Chondrocyte (in vitro differentiated cells): ENCODE results near the gene CTNNA1. TPM values are rescaled to one million over a fixed set of nuclear protein-coding genes. Genes with fewer than 3 reads are reported as not detected.

Source experiments
- DNase-seq: peaks from one replicate; pipeline ENCODE4 v3.0.0; 2021; ENCODE audit warnings: mixed read lengths, low spot score
- H3K27ac Mint-ChIP-seq: one replicate; pipeline ENCODE4 v1.8.0; 2021; ENCODE audit warnings: mild to moderate bottlenecking, moderate library complexity, mixed read lengths; ENCODE audit not compliant: unreplicated experiment
- H3K27me3 Mint-ChIP-seq: 2 replicates; pipeline ENCODE4 v1.8.0; 2021; ENCODE audit warnings: low read depth, mixed read lengths
- H3K36me3 Mint-ChIP-seq: 2 replicates; pipeline ENCODE4 v1.8.0; 2021; ENCODE audit warnings: low read depth, mixed read lengths
- H3K4me1 Mint-ChIP-seq: 2 replicates; pipeline ENCODE4 v1.8.0; 2021; ENCODE audit warnings: low read depth, mild to moderate bottlenecking, mixed read lengths
- H3K4me3 Mint-ChIP-seq: one replicate; pipeline ENCODE4 v1.8.0; 2021; ENCODE audit warnings: mild to moderate bottlenecking, moderate library complexity, mixed read lengths; ENCODE audit not compliant: unreplicated experiment
- H3K9me3 Mint-ChIP-seq: 2 replicates; pipeline ENCODE4 v1.8.0; 2021; ENCODE audit warnings: low read depth, mixed read lengths
- CTCF ChIP-seq: fragments of 200-600 bp; sonication (generic); IDR thresholded peaks from 2 replicates; pipeline ENCODE4 v1.5.0; 2021; ENCODE audit warnings: antibody characterized with exemption, mild to moderate bottlenecking, moderate library complexity
- total RNA-seq: library from RNA; stranded (reverse); gene quantifications from 3 replicates; pipeline ENCODE4 v1.2.1, GENCODE V29; 2021

Gene CTNNA1
- total RNA-seq, 1 donor from 2014 or later, result 397 TPM

- Mint-ChIP-seq H3K9me3 (no peaks in the 10 kb centered on the region), H3K4me1 (peaks cover 25% of the 10 kb centered on the region), H3K4me3 (no peak overlapping the region), H3K27me3 (no peaks in the 10 kb centered on the region), H3K36me3 (peaks cover 1% of the 10 kb centered on the region), H3K27ac (no peak overlapping the region)
- no peak for DNase-seq
- TF ChIP-seq CTCF, result no peak
Measured at GRCh38 chr5:138948471-138949222, 195.4 kb downstream of the CTNNA1 start.

- no peak overlapping the region for H3K27ac Mint-ChIP-seq
Measured at GRCh38 chr5:138949223-138949574, 196.0 kb downstream of the CTNNA1 start.

GRCh38 chr5:138949988-138950387 is 196.8 kb downstream of the CTNNA1 start:
- Mint-ChIP-seq H3K4me3 (no peak overlapping the region), H3K27ac (no peak overlapping the region), H3K27me3 (no peaks in the 10 kb centered on the region), H3K9me3 (no peaks in the 10 kb centered on the region), H3K36me3 (no peaks in the 10 kb centered on the region), H3K4me1 (peaks cover 37% of the 10 kb centered on the region)
- no peak for TF ChIP-seq CTCF
- DNase-seq, result no peak

More at GRCh38 chr5:138949223-138949574, 196.0 kb downstream of the CTNNA1 start:
- no peak for TF ChIP-seq CTCF
- DNase-seq, result no peak
- H3K4me3 Mint-ChIP-seq, result no peak overlapping the region
- H3K27me3 Mint-ChIP-seq, result no peaks in the 10 kb centered on the region
- no peaks in the 10 kb centered on the region for H3K9me3 Mint-ChIP-seq
- H3K4me1 Mint-ChIP-seq, result peaks cover 31% of the 10 kb centered on the region
- H3K36me3 Mint-ChIP-seq, result no peaks in the 10 kb centered on the region

- peaks cover 40% of the 10 kb centered on the region for H3K4me1 Mint-ChIP-seq
- no peaks in the 10 kb centered on the region for H3K9me3 Mint-ChIP-seq
- no peak for DNase-seq
- H3K4me3 Mint-ChIP-seq, result no peak overlapping the region
- TF ChIP-seq CTCF, result no peak
- H3K36me3 Mint-ChIP-seq, result no peaks in the 10 kb centered on the region
- no peak overlapping the region for H3K27ac Mint-ChIP-seq
- H3K27me3 Mint-ChIP-seq, result no peaks in the 10 kb centered on the region
Measured at GRCh38 chr5:138950421-138951031, 197.3 kb downstream of the CTNNA1 start.

GRCh38 chr5:138951091-138951985 is 198.1 kb downstream of the CTNNA1 start:
- Mint-ChIP-seq H3K4me3 (no peak overlapping the region), H3K27ac (no peak overlapping the region), H3K27me3 (no peaks in the 10 kb centered on the region), H3K4me1 (peaks cover 44% of the 10 kb centered on the region), H3K36me3 (no peaks in the 10 kb centered on the region), H3K9me3 (no peaks in the 10 kb centered on the region)
- TF ChIP-seq CTCF, result no peak
- no peak for DNase-seq
